ENCODE measurements around the gene NUDT19. TPM values are rescaled to one million over a fixed set of nuclear protein-coding genes. Genes with fewer than 3 reads are reported as not detected.
"Not testable (repeated sequence)": the region's sequence is repeated elsewhere in the genome, so short reads cannot be mapped to it uniquely, and the experiment has no call there.

The NUDT19 gene
- polyA plus RNA-seq, 1 donor (not counting 4 experiments of a cell fraction or from before 2014, with no cell fraction given) = 12.2 TPM

- Histone ChIP-seq H3K4me1 (ENCODE audit: control insufficient read depth, extremely low read depth, insufficient read depth, low read length) (no peaks in the 10 kb centered on the region), H3K36me3 (ENCODE audit: control insufficient read depth in 2 of 2, extremely low read depth in 1 of 2, insufficient read depth in 2 of 2, low read length in 2 of 2) (peaks cover 12 to 13% of the 10 kb centered on the region in 2 experiments), H3K4me3 (ENCODE audit: control insufficient read depth in 2 of 3, extremely low read depth in 1 of 3, insufficient read depth in 2 of 3, low read depth in 1 of 3, low read length in 3 of 3) (no peak overlapping the region), H3K27me3 (ENCODE audit: control insufficient read depth, extremely low read depth, insufficient read depth, low read length) (no peaks in the 10 kb centered on the region), H3K9me3 (ENCODE audit: control insufficient read depth, low read depth, low read length) (no peaks in the 10 kb centered on the region), H3K4me2 (ENCODE audit: control insufficient read depth, extremely low read depth, insufficient read depth, low read depth, low read length) (no peak overlapping the region), H4K20me1 (ENCODE audit: control insufficient read depth, extremely low read depth, insufficient read depth, low read length) (no peaks in the 10 kb centered on the region), H3K9me1 (ENCODE audit: control insufficient read depth, extremely low read depth, insufficient read depth, low read length) (no peaks in the 10 kb centered on the region), H3K27ac (ENCODE audit: control insufficient read depth, insufficient read depth, low read length) (no peak overlapping the region), H3K9ac (ENCODE audit: control insufficient read depth, extremely low read depth, insufficient read depth, low read length) (no peak overlapping the region), H3K79me2 (ENCODE audit: control insufficient read depth, insufficient read depth, low read length) (peaks cover 11% of the 10 kb centered on the region), H2AFZ (ENCODE audit: control insufficient read depth, low read length) (no peak overlapping the region)
- no peak for TF ChIP-seq CTCF (optimal IDR thresholded peaks at IDR 0.05 in 1 of 3, IDR thresholded peaks at IDR 0.05 in 1 of 3, conservative IDR thresholded peaks at IDR 0.05 in 1 of 3; ENCODE audit: extremely low read depth in 1 of 3, insufficient read depth in 2 of 3, low read length in 3 of 3)
- no peak for TF ChIP-seq EZH2 (IDR thresholded peaks at IDR 0.05; ENCODE audit: low read length)
- dilution Hi-C loops (cut with MboI; ENCODE audit: extremely low pct_ligation_motif_present, low sequenced_read_pairs) = no loop called here
- FAIRE-seq = no peak
- no peak for DNase-seq (ENCODE audit: low read depth, low spot score)
Observed at GRCh38 chr19:32653599-32653915, 38.1 kb upstream of the NUDT19 start.

DNA sequence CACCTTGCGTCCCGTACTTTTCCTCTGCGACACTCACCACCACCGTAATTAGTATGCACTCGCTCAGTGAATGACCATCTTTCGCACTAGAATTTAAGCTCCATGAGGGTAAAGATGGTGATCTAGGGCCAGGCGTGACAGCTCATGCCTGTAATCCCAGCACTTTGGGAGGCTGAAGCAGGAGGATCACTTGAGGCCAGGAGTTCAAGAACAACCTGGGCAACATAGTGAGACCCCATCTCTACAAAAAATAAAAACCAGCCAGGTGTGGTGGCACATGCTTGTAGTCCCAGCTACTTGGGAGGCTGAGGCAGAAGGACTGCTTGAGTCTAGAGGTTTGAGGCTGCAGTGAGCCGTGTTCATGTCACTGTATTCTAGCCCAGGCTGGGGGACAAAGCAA lies 35.2 kb upstream of the NUDT19 start:
- H3K27ac ChIP-seq (ENCODE audit: control insufficient read depth, insufficient read depth, low read length); H4K20me1 ChIP-seq (ENCODE audit: control insufficient read depth, extremely low read depth, insufficient read depth, low read length); dilution Hi-C loops (cut with MboI; ENCODE audit: extremely low pct_ligation_motif_present, low sequenced_read_pairs); H3K4me3 ChIP-seq (ENCODE audit: control insufficient read depth in 2 of 3, extremely low read depth in 1 of 3, insufficient read depth in 2 of 3, low read depth in 1 of 3, low read length in 3 of 3); H3K4me1 ChIP-seq (ENCODE audit: control insufficient read depth, extremely low read depth, insufficient read depth, low read length); H3K9me1 ChIP-seq (ENCODE audit: control insufficient read depth, extremely low read depth, insufficient read depth, low read length); H3K9me3 ChIP-seq (ENCODE audit: control insufficient read depth, low read depth, low read length); H3K4me2 ChIP-seq (ENCODE audit: control insufficient read depth, extremely low read depth, insufficient read depth, low read depth, low read length); H3K27me3 ChIP-seq (ENCODE audit: control insufficient read depth, extremely low read depth, insufficient read depth, low read length); H3K9ac ChIP-seq (ENCODE audit: control insufficient read depth, extremely low read depth, insufficient read depth, low read length); FAIRE-seq; H2AFZ ChIP-seq (ENCODE audit: control insufficient read depth, low read length); DNase-seq (ENCODE audit: low read depth, low spot score): not testable (repeated sequence)
- peaks cover 6 to 11% of the 10 kb centered on the region in 2 experiments for H3K36me3 ChIP-seq (ENCODE audit: control insufficient read depth in 2 of 2, extremely low read depth in 1 of 2, insufficient read depth in 2 of 2, low read length in 2 of 2)
- H3K79me2 ChIP-seq (ENCODE audit: control insufficient read depth, insufficient read depth, low read length) = peaks cover 26% of the 10 kb centered on the region

GRCh38 chr19:32658075-32658474 lies 33.5 kb upstream of the NUDT19 start:
- peaks cover 37% of the 10 kb centered on the region for H3K79me2 ChIP-seq (ENCODE audit: control insufficient read depth, insufficient read depth, low read length)
- no peak for TF ChIP-seq CTCF (optimal IDR thresholded peaks at IDR 0.05 in 1 of 3, IDR thresholded peaks at IDR 0.05 in 1 of 3, conservative IDR thresholded peaks at IDR 0.05 in 1 of 3; ENCODE audit: extremely low read depth in 1 of 3, insufficient read depth in 2 of 3, low read length in 3 of 3)
- no peak for TF ChIP-seq EZH2 (IDR thresholded peaks at IDR 0.05; ENCODE audit: low read length)
- dilution Hi-C loops (cut with MboI; ENCODE audit: extremely low pct_ligation_motif_present, low sequenced_read_pairs) = no loop called here

More at GRCh38 chr19:32658075-32658474, 33.5 kb upstream of the NUDT19 start:
- FAIRE-seq (no peak), DNase-seq (ENCODE audit: low read depth, low spot score) (no peak)
- Histone ChIP-seq H3K4me3 (ENCODE audit: control insufficient read depth in 2 of 3, extremely low read depth in 1 of 3, insufficient read depth in 2 of 3, low read depth in 1 of 3, low read length in 3 of 3) (no peak overlapping the region), H3K36me3 (ENCODE audit: control insufficient read depth in 2 of 2, extremely low read depth in 1 of 2, insufficient read depth in 2 of 2, low read length in 2 of 2) (peaks cover 7 to 14% of the 10 kb centered on the region in 2 experiments), H3K27ac (ENCODE audit: control insufficient read depth, insufficient read depth, low read length) (no peak overlapping the region), H3K4me2 (ENCODE audit: control insufficient read depth, extremely low read depth, insufficient read depth, low read depth, low read length) (no peak overlapping the region), H3K4me1 (ENCODE audit: control insufficient read depth, extremely low read depth, insufficient read depth, low read length) (no peaks in the 10 kb centered on the region), H3K27me3 (ENCODE audit: control insufficient read depth, extremely low read depth, insufficient read depth, low read length) (no peaks in the 10 kb centered on the region), H3K9ac (ENCODE audit: control insufficient read depth, extremely low read depth, insufficient read depth, low read length) (no peak overlapping the region), H3K9me1 (ENCODE audit: control insufficient read depth, extremely low read depth, insufficient read depth, low read length) (no peaks in the 10 kb centered on the region), H4K20me1 (ENCODE audit: control insufficient read depth, extremely low read depth, insufficient read depth, low read length) (peaks cover 2% of the 10 kb centered on the region), H2AFZ (ENCODE audit: control insufficient read depth, low read length) (no peak overlapping the region), H3K9me3 (ENCODE audit: control insufficient read depth, low read depth, low read length) (no peaks in the 10 kb centered on the region)

Data from keratinocyte (primary cell).